HG03575 (cell line): Measurements from ENCODE around the gene PIM2.

ENCODE experiments used
- ATAC-seq: cut with Tn5 transposase; IDR thresholded peaks from one replicate; pipeline ENCODE4 v1.9.1; 2021; ENCODE audit not compliant: unreplicated experiment, insufficient number of reproducible peaks, low FRiP score; ENCODE audit errors: extremely low read depth

The PIM2 gene

GRCh38 chrX:48918643-48919340, at the start of gene PIM2:
TSS of gene PIM2 (minus strand) at chrX:48919024. CDS start at chrX:48918834, 190 bp downstream.
- ATAC-seq: peak; percentile 40

- ATAC-seq: no peak
Observed at GRCh38 chrX:48968377-48968776, 49.6 kb upstream of the PIM2 start.

- ATAC-seq: no peak
Observed at GRCh38 chrX:48966796-48967579, 48.2 kb upstream of the PIM2 start.

GRCh38 chrX:48965959-48966358, 47.1 kb upstream of the PIM2 start:
- ATAC-seq: no peak

GRCh38 chrX:48961585-48962091, 42.8 kb upstream of the PIM2 start:
- no peak for ATAC-seq

GRCh38 chrX:48960291-48960690, 41.5 kb upstream of the PIM2 start:
- no peak for ATAC-seq

GRCh38 chrX:48958635-48959094, 39.8 kb upstream of the PIM2 start:
- no peak for ATAC-seq

- peak; percentile 44 for ATAC-seq
Observed at GRCh38 chrX:48957827-48958634, 39.2 kb upstream of the PIM2 start.

GRCh38 chrX:48957477-48957826, 38.6 kb upstream of the PIM2 start, which contains the start of gene OTUD5:
TSS of gene OTUD5 (minus strand) at chrX:48957607. CDS start at chrX:48957570, 37 bp downstream.
- no peak for ATAC-seq

- ATAC-seq: no peak
Observed at GRCh38 chrX:48956728-48957414, 38.0 kb upstream of the PIM2 start.

GRCh38 chrX:48948589-48948988, 29.8 kb upstream of the PIM2 start:
- no peak for ATAC-seq

GRCh38 chrX:48945517-48946348, 26.9 kb upstream of the PIM2 start:
- ATAC-seq: no peak

GRCh38 chrX:48942895-48943294, 24.1 kb upstream of the PIM2 start:
- ATAC-seq: no peak

- no peak for ATAC-seq
Observed at GRCh38 chrX:48940404-48940955, 21.7 kb upstream of the PIM2 start.

- ATAC-seq: no peak
Observed at GRCh38 chrX:48939524-48940228, 20.9 kb upstream of the PIM2 start.

GRCh38 chrX:48938721-48939425, 20.0 kb upstream of the PIM2 start:
- ATAC-seq: peak; percentile 42
